CD14-positive monocyte (primary cell): Measurements from ENCODE around the gene ODF2. TPM values are rescaled to one million over a fixed set of nuclear protein-coding genes. Genes with fewer than 3 reads are reported as not detected.

Experiments used
- DNase-seq, 3 donors: peaks; one replicate each; pipeline ENCODE4 v3.0.0-alpha.2; 2011 to 2022
- H2AFZ ChIP-seq: 2 replicates; pipeline ENCODE4 v1.6.0; 2012; ENCODE audit warnings: mild to moderate bottlenecking, low read depth, low read length, inconsistent platforms; ENCODE audit not compliant: insufficient read depth, poor library complexity, severe bottlenecking
- H3K27ac ChIP-seq, 2 donors: 1 replicate in 1 of 2; 2 replicates in 1 of 2; pipeline ENCODE4 v1.5.1; 2012 to 2013; ENCODE audit warnings: low read length in 2 of 2, control low read depth in 1 of 2, inconsistent platforms in 1 of 2, low read depth in 1 of 2, mild to moderate bottlenecking in 1 of 2
- H3K27me3 ChIP-seq, 2 donors: one replicate each; pipeline versions ENCODE4 v1.6.0 to v1.6.1; 2011 to 2013; ENCODE audit warnings: low read length in 2 of 2; ENCODE audit not compliant: control insufficient read depth in 2 of 2, insufficient read depth in 2 of 2
- H3K36me3 ChIP-seq, 2 donors: replicated peaks in 1 of 2; 1 replicate in 1 of 2; 2 replicates in 1 of 2; pipeline versions ENCODE4 v1.5.1 to v1.6.1; 2012 to 2013; ENCODE audit warnings: low read length in 2 of 2, control low read depth in 1 of 2, inconsistent platforms in 1 of 2, mild to moderate bottlenecking in 1 of 2; ENCODE audit not compliant: insufficient read depth in 2 of 2, control insufficient read depth in 1 of 2
- H3K4me1 ChIP-seq, 2 donors: 1 replicate in 1 of 2; 2 replicates in 1 of 2; pipeline versions ENCODE4 v1.5.1 to v1.6.1; 2012 to 2013; ENCODE audit warnings: low read length in 2 of 2, control low read depth in 1 of 2, inconsistent platforms in 1 of 2, mild to moderate bottlenecking in 1 of 2, moderate library complexity in 1 of 2; ENCODE audit not compliant: insufficient read depth in 2 of 2, control insufficient read depth in 1 of 2
- H3K4me2 ChIP-seq: replicated peaks from 2 replicates; pipeline ENCODE3; 2012; ENCODE audit warnings: low read length, moderate library complexity, mild to moderate bottlenecking; ENCODE audit not compliant: poor library complexity, severe bottlenecking; ENCODE audit errors: extremely low read depth
- H3K4me3 ChIP-seq, 3 experiments: fragments of 200-600 bp in 1 of 3; sonication (generic) in 1 of 3; replicated peaks in 1 of 3; 1 replicate in 2 of 3; 2 replicates in 1 of 3; pipeline ENCODE4 v1.5.1; 2011 to 2013; ENCODE audit warnings: low read length in 3 of 3, mild to moderate bottlenecking in 3 of 3, control low read depth in 2 of 3, low read depth in 2 of 3, inconsistent platforms in 1 of 3, moderate library complexity in 1 of 3
- H3K79me2 ChIP-seq: 2 replicates; pipeline ENCODE4 v1.6.0; 2012; ENCODE audit warnings: mild to moderate bottlenecking, control low read depth, inconsistent platforms, low read length, moderate library complexity; ENCODE audit not compliant: insufficient read depth
- H3K9ac ChIP-seq: 2 replicates; pipeline ENCODE4 v1.6.0; 2017; ENCODE audit warnings: low read length, mild to moderate bottlenecking; ENCODE audit not compliant: insufficient read depth, poor library complexity, severe bottlenecking
- H3K9me3 ChIP-seq, 2 donors: replicated peaks in 1 of 2; 1 replicate in 1 of 2; 2 replicates in 1 of 2; pipeline versions ENCODE4 v1.5.1 to v1.6.1; 2012 to 2013; ENCODE audit warnings: low read length in 2 of 2, control low read depth in 1 of 2; ENCODE audit not compliant: control insufficient read depth in 1 of 2, insufficient read depth in 1 of 2
- H4K20me1 ChIP-seq: 2 replicates; pipeline ENCODE4 v1.6.0; 2012; ENCODE audit warnings: mild to moderate bottlenecking, low read length, control low read depth, moderate library complexity; ENCODE audit not compliant: insufficient read depth
- H3K27ac Mint-ChIP-seq, 7 donors: one replicate each; pipeline ENCODE4 v1.8.0; 2020; ENCODE audit warnings: mild to moderate bottlenecking in 7 of 7, mixed read lengths in 7 of 7, moderate library complexity in 6 of 7, inconsistent platforms in 2 of 7
- H3K27me3 Mint-ChIP-seq, 3 donors: one replicate each; pipeline ENCODE4 v1.8.0; 2021 to 2022; ENCODE audit warnings: low read depth in 3 of 3, mild to moderate bottlenecking in 3 of 3, mixed read lengths in 3 of 3, moderate library complexity in 3 of 3, inconsistent platforms in 1 of 3
- H3K36me3 Mint-ChIP-seq, 2 donors: one replicate each; pipeline ENCODE4 v1.8.0; 2020; ENCODE audit warnings: mixed read lengths in 2 of 2, inconsistent platforms in 1 of 2, mild to moderate bottlenecking in 1 of 2
- H3K4me1 Mint-ChIP-seq: one replicate; pipeline ENCODE4 v1.8.0; 2020; ENCODE audit warnings: mild to moderate bottlenecking, mixed read lengths
- H3K4me3 Mint-ChIP-seq, 2 donors: one replicate each; pipeline ENCODE4 v1.8.0; 2020; ENCODE audit warnings: mild to moderate bottlenecking in 2 of 2, mixed read lengths in 2 of 2, moderate library complexity in 1 of 2
- H3K9me3 Mint-ChIP-seq, 7 donors: one replicate each; pipeline ENCODE4 v1.8.0; 2020 to 2022; ENCODE audit warnings: mixed read lengths in 7 of 7, mild to moderate bottlenecking in 6 of 7, moderate library complexity in 6 of 7, inconsistent platforms in 2 of 7
- WGBS: methylation state at CpG from one replicate; pipeline ENCODE4 v1.1.5; 2013; ENCODE audit warnings: missing lambda C conversion rate; ENCODE audit not compliant: insufficient coverage; 5-methylcytosine and 5-hydroxymethylcytosine counted together
- intact Hi-C, 2 donors: fragments of 100-400 bp; cut with micrococcal nuclease; formaldehyde crosslinking; loops; one replicate each; pipeline versions ENCODE4 v1.15.0 to v1.15.1; 2023
- polyA plus RNA-seq, 3 donors: library from polyadenylated mRNA; depleted of rRNA in 1 of 3; unstranded in 2 of 3; stranded (reverse) in 1 of 3; fragments of 300-500 nt in 2 of 3; fragments of >200 nt in 1 of 3; fragmentation: Illumina TruSeq in 2 of 3; gene quantifications; 1 replicate in 2 of 3; 2 replicates in 1 of 3; pipeline ENCODE4 v1.2.3, GENCODE V29; 2012 to 2021
- TF ChIP-seq, protein P1 (sequence below): fragments of 200-600 bp; IDR thresholded peaks from one replicate; pipeline ENCODE4 v1.8.0; 2022; ENCODE audit warnings: antibody characterized with exemption, mild to moderate bottlenecking

ODF2 gene
- polyA plus RNA-seq, 3 donors: 7.9 to 24.1 (median 11.4) TPM

DNA sequence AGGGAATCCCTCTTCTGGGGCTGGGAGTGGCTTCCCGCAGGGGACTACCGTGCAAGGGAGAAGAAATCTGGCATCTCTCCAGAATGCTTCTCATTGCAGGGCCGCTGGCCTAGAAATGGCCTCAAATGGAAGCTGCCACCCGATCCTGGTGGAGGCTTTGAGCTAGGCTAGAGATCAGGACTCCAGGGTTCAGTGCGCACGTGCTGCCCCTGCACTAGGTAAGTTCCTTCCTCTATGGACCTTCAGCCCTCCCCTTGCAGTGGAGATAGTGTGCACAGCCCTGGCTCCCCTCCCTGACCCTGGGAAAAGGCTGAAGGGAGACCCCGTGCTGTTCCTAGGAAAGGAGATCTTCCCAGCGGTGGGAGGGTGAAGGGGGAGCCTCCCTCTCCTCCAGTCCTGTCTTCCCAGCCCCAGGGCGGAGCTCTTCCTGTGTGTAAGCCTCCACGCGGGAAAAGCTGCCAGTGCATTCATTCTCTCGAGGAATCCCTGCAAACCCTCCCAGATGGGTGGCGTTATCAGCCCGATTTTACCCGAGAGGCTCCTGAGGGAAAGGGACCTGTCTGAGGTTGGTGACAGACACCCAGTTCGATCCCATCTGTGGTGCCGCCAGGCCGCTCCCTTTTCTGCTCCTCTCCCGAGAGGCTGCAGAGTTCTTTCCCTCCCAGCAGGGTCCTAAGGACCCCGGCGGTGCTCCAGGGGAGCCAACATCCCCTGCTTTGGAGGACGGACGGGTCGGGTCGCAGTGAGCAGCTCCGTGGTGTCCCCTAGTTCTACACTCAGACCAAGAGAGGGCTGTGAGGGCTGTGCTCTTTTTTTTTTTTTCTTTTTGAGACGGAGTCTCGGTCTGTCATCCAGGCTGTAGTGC, 36.5 kb upstream of the ODF2 start:
- TF ChIP-seq, protein P1, sequence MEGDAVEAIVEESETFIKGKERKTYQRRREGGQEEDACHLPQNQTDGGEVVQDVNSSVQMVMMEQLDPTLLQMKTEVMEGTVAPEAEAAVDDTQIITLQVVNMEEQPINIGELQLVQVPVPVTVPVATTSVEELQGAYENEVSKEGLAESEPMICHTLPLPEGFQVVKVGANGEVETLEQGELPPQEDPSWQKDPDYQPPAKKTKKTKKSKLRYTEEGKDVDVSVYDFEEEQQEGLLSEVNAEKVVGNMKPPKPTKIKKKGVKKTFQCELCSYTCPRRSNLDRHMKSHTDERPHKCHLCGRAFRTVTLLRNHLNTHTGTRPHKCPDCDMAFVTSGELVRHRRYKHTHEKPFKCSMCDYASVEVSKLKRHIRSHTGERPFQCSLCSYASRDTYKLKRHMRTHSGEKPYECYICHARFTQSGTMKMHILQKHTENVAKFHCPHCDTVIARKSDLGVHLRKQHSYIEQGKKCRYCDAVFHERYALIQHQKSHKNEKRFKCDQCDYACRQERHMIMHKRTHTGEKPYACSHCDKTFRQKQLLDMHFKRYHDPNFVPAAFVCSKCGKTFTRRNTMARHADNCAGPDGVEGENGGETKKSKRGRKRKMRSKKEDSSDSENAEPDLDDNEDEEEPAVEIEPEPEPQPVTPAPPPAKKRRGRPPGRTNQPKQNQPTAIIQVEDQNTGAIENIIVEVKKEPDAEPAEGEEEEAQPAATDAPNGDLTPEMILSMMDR: no peak
- peaks cover 0 to 11% (median 4%) of the 10 kb centered on the region in 7 donors for H3K9me3 Mint-ChIP-seq
- Histone ChIP-seq H3K36me3 (no peaks in the 10 kb centered on the region), H3K9me3 (peaks cover 0 to 12% of the 10 kb centered on the region in 2 donors), H3K27me3 (peaks cover 10 to 27% of the 10 kb centered on the region in 2 donors), H3K4me1 (peaks cover 19 to 30% of the 10 kb centered on the region in 2 donors), H2AFZ (peak overlapping the region; percentile 99), H4K20me1 (no peaks in the 10 kb centered on the region), H3K4me3 (peak overlapping the region in 1 of 3 experiments; percentile 92), H3K9ac (no peak overlapping the region), H3K4me2 (peak overlapping the region; percentile 22), H3K27ac (no peak overlapping the region), H3K79me2 (no peaks in the 10 kb centered on the region)
- 17% methylated on average over 19 of the region's 28 CpGs for WGBS
- intact Hi-C loops: loop anchor here (5.0 to 10.0 kb wide), 2 partner anchors 57 to 124 kb away; no protein-coding TSS in a partner anchor
- peaks cover 27 to 60% (median 30%) of the 10 kb centered on the region in 3 donors for H3K27me3 Mint-ChIP-seq
- DNase-seq: no peak
- H3K36me3 Mint-ChIP-seq: no peaks in the 10 kb centered on the region
- peaks cover 29% of the 10 kb centered on the region for H3K4me1 Mint-ChIP-seq
- H3K27ac Mint-ChIP-seq: no peak overlapping the region
- H3K4me3 Mint-ChIP-seq: peak overlapping the region; percentile 72 to 83

DNA sequence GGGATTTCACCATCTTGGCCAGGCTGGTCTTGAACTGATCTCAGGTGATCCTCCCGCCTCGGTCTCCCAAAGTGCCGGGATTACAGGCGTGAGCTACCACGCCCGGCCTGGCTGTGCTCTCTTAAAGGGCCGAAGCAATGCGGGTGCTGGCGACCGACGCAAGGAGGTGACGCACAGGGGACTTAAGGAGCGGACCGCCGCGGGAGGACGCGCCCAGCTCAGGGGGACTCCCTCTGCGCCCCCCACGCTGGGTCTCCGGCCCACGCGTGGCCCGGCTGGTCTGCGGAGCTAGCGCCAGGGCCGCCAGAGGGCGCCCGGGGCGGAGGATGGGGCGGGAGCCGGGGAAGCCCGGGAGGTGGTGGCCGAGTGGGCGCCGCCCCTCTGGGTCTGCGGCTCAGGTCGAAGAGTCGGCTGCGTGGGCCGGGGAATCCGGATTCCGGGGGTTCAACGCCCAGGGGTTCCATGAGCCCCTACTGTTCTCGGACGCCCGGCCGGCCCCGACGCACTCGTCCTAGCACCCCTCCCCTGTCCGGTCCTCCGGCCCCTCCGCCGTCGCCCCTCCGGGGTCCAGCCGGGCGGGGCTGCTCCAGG, 35.7 kb upstream of the ODF2 start:
- H2AFZ ChIP-seq: peak overlapping the region; percentile 99
- H3K9me3 Mint-ChIP-seq: peaks cover 0 to 11% (median 4%) of the 10 kb centered on the region in 7 donors
- WGBS: under 1% methylated on average over 59 of the region's 59 CpGs
- no peak overlapping the region for H3K27ac ChIP-seq
- TF ChIP-seq, protein P1: peak; percentile 95
- no peaks in the 10 kb centered on the region for H3K36me3 ChIP-seq
- no peaks in the 10 kb centered on the region for H3K36me3 Mint-ChIP-seq
- peaks cover 19 to 30% of the 10 kb centered on the region in 2 donors for H3K4me1 ChIP-seq
- H3K4me3 Mint-ChIP-seq: peak overlapping the region; percentile 72 to 83
- H3K27me3 ChIP-seq: peaks cover 10 to 27% of the 10 kb centered on the region in 2 donors
- H3K4me3 ChIP-seq: peak overlapping the region; percentile 58 to 92 (median 60)
- peaks cover 0 to 12% of the 10 kb centered on the region in 2 donors for H3K9me3 ChIP-seq
- peaks cover 26 to 54% (median 32%) of the 10 kb centered on the region in 3 donors for H3K27me3 Mint-ChIP-seq
- peak; percentile 46 to 64 (median 49) for DNase-seq
- no peaks in the 10 kb centered on the region for H3K79me2 ChIP-seq
- peak overlapping the region; percentile 57 for H3K9ac ChIP-seq
- H3K27ac Mint-ChIP-seq: no peak overlapping the region
- intact Hi-C loops: no loop called here
- peak overlapping the region; percentile 97 for H3K4me2 ChIP-seq
- H3K4me1 Mint-ChIP-seq: peaks cover 29% of the 10 kb centered on the region
- no peaks in the 10 kb centered on the region for H4K20me1 ChIP-seq
